GM18526 (cell line): ENCODE results near the gene ENKD1.

ENCODE experiments used
- POLR2A ChIP-seq: IDR thresholded peaks from 3 replicates; pipeline ENCODE4 v1.6.1; 2011; ENCODE audit not compliant: insufficient read length; ENCODE audit errors: extremely low read depth

Gene ENKD1

DNA sequence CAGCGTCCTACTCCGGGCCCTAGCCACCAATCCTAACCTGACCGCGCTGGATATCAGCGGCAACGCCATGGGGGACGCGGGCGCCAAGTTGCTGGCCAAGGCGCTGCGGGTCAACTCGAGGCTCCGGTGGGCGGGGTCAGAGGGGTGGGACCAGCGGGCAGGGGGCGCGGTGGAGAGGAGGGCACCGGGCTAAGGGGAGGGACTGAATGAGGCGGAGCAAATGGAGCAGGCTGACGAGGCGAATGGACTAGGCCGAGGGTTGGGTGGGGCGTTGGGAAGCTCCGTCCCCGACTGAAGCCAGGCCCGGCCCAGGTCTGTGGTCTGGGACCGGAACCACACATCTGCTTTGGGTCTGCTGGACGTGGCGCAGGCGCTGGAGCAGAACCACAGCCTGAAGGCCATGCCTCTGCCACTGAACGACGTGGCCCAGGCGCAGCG, 17.0 kb downstream of the ENKD1 start:
- TF ChIP-seq POLR2A = no peak

GRCh38 chr16:67648764-67649407, 17.7 kb downstream of the ENKD1 start:
- TF ChIP-seq POLR2A = no peak

DNA sequence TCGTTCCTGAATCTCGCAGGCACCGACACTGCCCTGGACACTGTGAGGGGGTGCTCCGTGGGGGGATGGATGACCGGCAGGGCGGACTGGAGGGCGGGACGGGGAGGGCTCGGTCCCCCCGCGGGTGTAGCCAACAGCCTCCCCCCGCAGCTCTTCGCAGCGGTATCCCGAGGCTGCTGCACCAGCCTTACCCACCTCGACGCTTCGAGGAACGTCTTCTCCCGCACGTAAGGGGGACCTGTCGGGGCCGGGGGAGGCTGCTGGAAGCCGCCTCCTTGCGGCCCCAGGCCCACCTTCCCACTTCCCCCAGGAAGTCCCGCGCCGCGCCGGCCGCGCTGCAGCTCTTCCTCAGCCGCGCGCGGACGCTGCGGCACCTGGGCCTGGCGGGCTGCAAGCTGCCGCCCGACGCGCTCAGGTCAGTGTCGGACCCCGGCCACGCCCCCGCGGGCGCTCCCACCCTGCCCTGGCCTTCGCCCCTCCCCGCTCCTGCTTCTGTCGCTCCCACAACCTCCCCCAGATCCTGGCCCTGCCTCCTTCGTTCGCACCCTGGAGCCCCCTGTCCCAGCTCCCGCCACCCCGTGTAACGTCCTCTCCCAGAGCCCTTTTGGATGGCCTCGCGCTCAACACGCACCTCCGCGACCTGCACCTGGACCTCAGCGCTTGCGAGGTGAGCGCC, 18.3 kb downstream of the ENKD1 start:
- TF ChIP-seq POLR2A = no peak

GRCh38 chr16:67647681-67648080, 18.9 kb downstream of the ENKD1 start:
- TF ChIP-seq POLR2A = no peak

- no peak for TF ChIP-seq POLR2A
Observed at GRCh38 chr16:67647111-67647651, 19.4 kb downstream of the ENKD1 start.

DNA sequence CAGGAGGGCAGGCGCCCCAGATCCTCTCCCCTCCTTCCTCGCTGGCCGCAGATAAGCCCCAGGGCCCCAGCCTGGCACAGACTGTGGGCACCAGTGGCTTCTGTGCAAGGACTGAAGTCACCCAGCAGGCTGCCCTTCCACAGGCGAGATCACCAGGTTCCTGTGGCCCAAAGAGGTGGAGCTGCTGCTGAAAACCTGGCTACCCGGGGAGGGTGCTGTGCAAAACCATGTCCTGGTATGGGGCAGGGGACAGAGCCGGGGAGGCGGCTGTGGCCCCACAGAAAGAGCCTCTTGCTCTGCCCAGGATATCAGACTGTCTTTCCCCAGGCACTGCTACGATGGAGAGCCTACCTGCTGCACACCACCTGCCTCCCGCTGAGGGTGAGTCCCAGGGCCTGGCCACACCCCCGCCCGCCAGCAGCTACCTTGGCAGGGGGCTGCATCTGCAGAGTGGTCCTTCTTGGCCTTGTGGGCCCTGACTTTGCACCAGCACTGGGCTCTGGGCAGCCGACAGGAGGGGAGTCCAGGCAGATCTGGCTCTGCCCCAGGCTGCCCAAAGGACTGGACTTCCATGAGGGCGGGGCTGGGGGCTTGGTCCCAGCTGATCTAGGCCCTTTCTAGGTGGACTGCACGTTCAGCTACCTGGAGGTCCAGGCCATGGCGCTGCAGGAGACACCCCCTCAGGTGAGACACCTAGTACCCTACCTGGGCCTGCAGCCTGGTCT, 21.0 kb downstream of the ENKD1 start:
- TF ChIP-seq POLR2A = no peak

DNA sequence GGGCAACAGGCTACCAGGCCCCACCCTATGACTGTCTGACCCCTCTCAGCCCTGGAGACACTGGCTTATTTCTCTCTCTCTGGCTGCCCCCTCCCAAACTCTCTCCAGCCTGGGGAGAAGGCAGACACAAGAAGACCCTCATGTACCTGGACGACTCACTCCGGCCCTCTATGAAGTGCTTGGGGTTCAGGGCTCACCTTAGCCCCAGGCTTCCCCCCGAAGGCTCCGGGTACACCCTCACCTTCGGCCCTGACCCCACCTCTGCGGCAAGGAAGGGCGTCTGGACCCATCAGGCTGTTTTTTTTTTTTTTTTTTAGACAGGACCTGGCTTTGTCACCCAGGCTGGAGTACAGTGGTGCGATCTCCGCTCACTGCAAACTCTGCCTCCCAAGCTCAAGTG, 22.5 kb downstream of the ENKD1 start:
- TF ChIP-seq POLR2A = no peak

DNA sequence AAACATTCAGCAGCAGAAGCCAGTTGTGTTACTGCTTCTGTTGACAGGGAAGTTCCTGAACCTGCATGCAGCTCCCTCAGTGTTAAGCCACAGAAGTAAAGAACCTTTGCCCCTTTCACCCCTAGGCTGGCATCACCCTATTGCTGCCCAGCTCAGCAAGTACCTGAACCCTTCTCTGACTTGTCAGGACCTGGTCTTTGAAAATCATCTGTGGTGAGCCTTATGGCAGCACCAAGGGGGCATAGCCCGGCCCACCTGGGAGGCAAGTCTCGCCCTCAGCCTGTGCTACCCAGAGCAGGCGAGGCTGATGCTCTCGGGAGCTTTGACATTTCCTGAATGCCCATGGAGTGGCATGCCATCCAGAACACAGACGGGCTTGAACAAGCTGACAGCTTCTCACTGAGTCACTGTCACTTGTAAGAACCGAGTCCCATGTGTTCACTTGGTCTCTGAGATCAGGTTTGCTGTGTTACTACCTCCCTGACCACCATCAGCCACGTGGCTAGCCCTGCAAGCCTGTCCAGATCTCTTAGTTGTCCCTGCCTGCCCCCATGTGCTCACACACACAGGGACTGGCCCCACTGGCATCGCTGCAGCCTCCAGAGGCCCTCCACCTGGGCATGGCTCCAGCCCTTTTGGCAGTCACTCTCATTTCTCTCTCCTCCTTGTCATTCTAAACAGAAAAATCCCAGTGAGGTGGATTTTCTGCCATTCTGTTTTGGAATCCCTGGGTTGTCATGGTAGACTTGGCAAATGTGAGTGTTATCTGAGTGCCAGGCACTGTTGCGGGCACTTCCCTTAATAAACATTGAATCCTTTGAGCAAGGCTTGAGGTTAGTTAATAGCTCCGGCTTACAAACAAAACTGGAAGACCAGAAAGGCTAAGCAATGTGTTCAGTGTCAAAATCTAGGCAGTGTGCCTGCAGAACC, 24.5 kb downstream of the ENKD1 start:
- TF ChIP-seq POLR2A = no peak

- no peak for TF ChIP-seq POLR2A
Observed at GRCh38 chr16:67637625-67638024, 28.9 kb downstream of the ENKD1 start.

DNA sequence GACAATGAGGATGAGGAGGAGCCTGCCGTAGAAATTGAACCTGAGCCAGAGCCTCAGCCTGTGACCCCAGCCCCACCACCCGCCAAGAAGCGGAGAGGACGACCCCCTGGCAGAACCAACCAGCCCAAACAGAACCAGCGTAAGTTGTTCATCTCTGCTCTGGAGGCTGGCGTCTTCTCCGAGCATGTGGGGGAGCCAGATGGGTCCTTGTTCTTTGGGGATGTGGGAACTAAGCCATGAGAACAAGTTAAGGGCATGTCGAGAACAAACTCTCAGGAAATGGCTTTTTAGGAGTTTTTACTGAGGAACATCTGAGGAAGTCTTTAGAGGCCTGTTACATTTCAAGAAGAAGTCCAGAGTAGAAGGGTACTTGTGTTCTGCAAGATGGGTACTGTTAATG, 29.8 kb downstream of the ENKD1 start:
- TF ChIP-seq POLR2A = no peak

DNA sequence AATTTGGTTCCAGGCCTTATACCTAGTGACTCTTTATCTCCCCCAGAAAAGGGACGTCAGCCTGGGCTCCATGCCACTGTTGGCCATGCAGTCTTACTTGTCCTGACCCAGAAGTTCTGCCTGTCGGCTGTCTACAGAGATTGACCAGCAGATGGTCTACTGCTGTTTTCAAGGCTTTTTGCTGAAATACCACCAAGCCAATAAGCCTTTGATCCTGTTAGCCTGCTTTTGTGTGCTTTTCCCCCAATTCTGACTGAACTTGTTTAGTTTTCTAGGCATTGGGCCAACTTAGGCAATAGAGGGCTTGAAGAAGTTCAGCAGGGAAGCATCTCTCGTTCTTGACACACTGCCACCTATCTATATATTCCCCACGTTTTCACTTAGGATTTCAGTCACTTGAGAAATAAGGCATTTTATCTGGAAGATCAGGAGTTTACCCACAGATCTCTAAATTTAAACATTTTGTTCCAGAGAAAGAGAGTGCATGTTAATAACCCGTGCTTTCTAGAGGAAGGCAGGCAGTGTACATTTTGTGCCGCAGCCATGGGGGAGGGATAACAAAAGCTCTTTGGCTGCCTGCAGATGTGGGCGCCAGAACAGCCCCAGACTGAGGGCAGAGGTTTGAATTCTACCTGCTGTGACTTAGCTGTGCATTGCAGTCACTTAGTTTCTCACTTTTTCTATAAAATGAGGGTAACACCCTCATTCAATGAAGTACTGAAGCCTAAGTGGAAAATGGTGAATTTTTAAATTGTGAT, 34.0 kb downstream of the ENKD1 start:
- TF ChIP-seq POLR2A = no peak

DNA sequence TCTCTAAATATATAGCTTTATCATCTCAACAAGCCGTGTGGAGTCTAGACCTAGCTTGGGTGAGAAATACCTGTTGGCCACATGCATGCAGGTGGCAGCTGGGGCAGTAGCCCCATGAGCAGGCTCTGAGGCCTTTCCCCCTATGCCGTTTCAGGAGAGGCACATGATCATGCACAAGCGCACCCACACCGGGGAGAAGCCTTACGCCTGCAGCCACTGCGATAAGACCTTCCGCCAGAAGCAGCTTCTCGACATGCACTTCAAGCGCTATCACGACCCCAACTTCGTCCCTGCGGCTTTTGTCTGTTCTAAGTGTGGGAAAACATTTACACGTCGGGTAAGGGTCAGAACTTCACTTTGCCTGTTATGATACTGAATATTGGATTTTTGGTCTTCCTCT, 38.3 kb downstream of the ENKD1 start:
- TF ChIP-seq POLR2A = no peak

DNA sequence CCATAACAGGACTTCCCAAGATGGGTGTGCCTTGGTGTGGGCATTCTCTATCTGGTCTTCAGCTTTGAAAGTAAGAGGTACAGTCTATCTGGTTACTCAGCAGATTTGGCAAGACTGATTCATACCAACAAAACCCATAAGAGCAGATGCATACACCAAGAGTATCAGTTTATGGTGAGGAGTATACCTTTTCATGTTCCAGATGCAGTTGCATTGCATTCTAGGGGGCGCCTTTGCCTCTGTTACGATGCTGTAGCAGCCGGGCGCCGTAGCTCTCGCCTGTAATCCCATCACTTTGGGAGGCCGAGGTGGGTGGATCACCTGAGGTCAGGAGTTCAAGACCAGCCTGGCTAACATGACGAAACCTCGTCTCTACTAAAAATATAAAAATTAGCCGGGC, 52.7 kb downstream of the ENKD1 start:
- no peak for TF ChIP-seq POLR2A
